GM19023 (cell line): Measurements from ENCODE around the gene SLC46A2.

Experiments used
- ATAC-seq: cut with Tn5 transposase; IDR thresholded peaks from one replicate; pipeline ENCODE4 v1.9.1; 2021; ENCODE audit warnings: mild to moderate bottlenecking, moderate library complexity; ENCODE audit not compliant: unreplicated experiment

The SLC46A2 gene

DNA sequence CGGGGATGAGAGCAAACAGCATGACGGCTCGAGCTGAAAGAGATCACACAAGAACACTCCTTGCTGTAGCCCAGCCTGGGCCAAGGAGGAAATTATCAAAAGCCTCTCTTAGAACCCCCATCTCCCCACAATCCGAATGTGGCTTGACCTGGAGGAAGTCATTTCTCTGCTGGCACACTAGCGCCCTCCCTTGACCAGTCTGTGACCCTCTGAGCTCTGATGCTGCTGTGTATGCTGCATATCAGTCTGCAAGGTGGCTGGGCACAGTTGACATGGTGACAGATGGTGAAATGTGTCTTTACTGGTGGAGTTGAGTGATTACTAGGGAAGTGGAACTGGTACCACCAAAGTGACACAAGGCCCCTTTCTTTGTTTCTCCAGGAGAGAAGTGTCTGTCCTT, 3.3 kb downstream of the SLC46A2 start:
- ATAC-seq: no peak

DNA sequence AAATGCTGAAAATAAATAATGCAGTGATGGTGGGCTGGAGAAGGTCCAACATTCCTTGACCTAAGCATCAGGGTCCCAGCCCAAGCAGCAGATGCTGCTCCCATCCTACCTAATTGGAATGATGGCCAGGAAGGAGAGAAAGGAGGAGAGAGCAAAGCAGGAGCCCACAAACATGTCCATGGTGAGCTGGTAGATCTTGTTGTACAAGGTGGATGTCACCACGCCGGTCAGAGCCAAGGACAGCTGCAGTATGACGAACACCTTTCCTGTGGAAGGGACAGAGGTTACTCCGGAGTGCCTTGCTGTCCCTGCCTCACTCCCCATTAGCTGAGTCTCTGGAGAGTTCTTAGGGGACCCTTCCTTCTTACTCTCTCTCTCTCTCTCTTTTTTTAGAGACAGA, 4.3 kb downstream of the SLC46A2 start:
- ATAC-seq: no peak

DNA sequence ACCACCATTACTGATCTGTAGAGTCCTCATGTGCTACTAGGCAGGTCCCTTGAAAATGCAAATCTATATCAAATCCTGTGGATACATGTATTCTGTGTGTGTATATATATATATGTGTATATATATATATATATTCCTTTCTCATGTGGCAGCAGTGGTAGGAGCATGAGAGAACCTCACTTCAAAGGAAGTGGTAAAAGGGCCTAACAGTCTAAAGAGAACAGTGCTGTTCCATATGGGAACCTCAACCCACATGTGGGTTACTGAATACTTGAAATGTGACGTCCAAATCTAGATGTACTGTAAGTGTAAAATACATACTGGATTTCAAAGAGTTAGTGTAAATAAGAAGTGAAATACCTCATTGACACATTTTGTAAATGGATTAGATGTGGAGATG, 5.4 kb downstream of the SLC46A2 start:
- no peak for ATAC-seq

DNA sequence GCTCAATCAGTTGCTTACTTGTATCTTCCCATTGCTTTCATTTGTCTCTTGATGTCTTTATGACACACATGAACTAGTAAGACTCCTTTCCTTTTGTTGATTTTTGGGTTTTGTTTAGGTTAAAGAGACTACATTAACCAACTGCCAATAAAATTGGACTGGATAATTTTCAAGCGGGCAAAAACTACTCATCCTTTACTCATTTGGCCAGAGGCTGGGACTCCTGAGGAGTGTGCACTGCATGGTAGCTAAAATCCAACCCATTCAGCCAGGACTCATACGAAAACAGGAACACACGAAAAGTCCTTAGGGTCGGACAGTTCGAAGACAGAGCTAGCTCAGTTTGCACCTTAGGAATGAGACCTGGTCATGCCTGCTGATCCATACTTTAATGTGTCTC, 6.0 kb downstream of the SLC46A2 start:
- no peak for ATAC-seq

DNA sequence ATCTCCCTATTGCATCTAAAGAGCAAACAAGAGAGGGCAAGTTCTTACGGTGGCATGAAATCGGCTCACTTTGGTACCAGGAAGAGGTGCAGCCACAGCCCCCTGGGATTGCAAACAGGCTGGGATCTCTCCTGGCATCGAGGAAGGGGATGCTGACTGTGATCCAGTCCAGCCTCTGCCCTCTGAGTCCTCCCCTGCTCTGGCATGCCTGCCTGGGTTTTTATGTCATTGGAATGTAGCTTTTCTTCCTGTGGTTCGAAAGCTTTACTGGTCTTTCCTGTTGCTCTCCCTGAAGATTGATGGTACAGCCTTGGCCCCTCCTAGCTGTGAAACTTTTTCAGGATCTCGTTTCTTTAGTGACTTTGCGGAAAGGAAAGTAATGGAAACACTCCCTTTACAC, 6.6 kb downstream of the SLC46A2 start:
- ATAC-seq: no peak

DNA sequence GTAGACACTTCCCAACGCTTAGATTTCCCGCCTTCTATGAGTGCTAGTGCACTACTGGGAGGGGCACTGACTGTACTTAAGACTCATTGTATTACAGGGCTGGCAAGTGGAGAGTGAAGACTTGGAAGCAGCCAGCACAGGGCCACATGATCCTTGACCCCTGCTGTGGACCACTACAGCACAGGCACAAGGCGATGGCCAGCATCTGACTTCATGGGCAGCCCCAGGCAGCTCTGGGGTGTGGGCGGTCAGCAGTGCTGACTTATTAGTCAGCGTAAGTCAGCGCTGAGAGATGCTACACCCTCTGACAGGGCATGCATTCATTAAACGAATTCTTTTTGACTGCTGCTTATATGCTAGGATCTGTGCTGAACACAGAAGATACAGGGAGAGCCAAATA, 9.3 kb downstream of the SLC46A2 start:
- ATAC-seq: no peak

DNA sequence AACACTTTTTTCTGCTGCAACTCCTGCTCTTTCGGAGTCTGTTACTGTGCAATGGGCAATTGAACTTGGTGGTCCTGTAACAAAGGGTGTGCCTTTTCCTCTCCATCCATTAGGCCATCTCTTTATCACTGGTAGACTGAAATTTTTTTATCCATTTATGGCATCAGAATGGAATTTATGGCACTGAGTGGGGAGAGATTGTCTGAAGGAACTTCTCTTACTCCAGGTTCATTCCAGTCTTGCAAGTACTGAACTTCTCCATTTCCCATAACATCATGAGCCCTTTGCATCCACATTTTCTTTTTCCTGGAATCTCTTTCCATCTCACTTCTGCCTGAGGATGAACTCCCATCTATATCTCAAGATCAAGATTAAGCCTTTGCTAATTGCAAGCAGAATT, 10.0 kb downstream of the SLC46A2 start:
- no peak for ATAC-seq

DNA sequence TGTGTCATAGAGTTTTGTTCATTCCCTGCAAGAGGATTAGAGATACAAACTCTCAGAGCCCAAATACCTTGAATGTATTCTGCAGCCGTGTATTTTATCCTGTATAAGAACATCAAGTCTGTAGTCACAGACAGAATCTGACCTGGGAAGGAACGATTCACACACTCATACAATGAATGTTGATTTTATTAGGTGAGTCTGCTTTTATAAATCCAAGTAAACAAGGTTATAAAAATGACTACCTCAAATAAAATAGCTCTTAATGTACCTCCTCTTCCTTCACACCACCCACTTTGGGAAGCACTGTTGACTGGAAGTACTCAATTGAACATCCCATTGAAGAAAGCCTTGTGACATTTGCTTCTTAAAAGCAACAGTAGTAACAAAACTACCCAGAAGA, 11.9 kb downstream of the SLC46A2 start:
- ATAC-seq: no peak

DNA sequence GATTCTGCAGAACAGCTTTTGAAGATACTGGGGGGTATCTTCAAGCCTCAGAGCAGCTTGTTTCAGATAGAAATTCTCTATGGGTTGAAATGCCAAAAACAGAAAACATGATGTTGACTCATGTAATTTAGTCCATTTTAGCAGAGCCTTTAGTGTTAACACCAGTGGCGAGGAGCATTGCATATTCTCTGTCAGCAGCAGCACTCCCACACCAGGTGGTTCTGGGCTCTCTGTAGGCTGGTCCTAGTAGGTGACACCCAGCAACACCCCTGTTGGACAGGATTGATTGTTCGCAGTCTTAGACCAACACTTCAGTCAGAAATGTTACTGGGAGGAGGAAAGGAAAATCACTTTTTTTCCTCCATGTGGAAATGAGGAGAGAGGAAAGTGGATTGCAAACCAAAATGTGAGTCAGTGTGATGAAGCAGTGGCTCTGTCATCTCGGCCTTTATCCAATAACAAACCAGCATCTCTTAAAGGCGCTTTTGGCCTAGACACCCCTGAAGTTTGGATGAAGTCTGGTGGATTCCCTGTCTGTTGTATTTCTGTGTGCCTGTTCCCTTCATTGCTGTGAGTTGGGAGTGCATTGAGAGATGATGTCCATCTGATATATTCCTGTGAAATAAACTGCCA, 16.8 kb downstream of the SLC46A2 start:
- no peak for ATAC-seq

DNA sequence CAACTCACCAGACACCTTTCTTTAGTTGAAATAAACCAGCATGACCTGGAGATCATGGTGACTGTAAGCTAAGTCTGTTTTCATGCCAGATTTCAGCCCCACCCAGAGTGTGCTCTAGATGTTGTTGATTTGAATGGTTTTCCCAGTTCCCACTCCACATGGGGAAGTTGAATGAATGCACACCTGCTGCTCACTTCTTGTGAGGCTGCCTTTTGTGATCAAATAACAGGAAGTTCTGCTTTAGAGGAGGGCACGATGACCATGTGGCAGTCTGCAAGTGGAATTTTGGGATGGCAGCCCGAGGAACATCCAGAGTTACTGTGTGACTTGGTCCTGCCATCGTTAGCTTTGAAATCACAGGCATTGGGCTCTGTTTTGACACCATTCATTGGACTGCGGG, 18.7 kb downstream of the SLC46A2 start:
- ATAC-seq: no peak

DNA sequence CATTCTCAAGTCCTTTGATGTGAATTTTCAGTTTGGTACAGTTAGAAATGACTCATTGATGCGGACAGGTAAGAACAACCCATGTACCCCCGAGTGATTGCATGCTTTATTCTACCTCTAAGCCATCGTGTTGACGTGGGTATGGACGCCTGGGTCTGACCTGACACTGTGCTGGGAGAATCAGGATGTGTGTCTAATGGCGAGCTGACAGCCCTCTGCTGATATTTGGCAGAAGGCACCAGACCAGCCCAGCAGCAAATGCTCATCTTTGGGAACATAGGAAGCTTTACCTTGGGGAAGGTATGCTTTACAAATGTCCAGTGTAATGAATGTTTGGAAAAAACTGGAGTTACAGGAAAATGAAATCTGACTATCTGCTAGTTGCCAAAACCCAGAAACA, 20.1 kb downstream of the SLC46A2 start:
- ATAC-seq: no peak

DNA sequence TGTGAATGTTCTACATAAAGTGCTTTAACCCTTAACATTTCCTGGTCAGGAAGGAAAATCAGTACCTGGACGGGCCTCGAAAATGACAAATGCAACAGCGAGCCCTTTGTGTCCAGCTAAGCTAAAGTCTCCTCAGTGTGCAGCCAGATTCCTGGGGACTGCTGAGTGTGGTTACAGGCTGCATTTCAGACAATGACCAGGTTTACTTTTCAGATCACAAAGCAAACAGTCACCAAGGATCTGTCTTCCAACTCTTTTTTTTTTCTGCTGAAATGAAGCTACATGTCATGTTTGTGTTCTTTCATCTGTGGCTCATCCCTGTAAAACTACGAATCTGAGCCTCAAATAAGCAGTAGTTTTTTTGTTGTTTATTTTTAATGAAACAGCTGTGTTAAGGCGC, 20.8 kb downstream of the SLC46A2 start:
- no peak for ATAC-seq

DNA sequence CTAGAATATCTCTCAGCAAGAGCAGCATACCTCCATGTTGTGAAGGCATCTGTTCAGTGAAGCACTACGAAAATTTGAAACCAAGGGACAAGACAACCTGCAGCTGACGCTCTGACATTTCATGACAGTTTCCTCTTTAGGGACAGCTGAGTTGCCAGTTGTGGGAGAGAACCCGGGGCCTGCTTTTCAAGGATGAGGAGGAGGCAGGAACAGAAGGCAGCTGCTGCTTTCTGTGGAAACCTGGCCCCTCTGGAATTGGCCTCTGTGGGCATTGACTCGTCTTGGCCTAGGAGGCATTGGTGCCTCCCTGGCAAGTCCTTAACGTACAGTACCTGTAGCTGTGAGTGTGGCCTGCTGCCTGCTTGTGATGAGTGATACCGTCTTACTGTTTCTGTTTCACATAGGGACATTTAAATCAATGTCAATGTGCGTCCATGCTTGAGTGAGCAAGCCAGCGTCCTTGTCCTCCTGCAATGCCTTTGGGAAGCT, 21.6 kb downstream of the SLC46A2 start:
- no peak for ATAC-seq

DNA sequence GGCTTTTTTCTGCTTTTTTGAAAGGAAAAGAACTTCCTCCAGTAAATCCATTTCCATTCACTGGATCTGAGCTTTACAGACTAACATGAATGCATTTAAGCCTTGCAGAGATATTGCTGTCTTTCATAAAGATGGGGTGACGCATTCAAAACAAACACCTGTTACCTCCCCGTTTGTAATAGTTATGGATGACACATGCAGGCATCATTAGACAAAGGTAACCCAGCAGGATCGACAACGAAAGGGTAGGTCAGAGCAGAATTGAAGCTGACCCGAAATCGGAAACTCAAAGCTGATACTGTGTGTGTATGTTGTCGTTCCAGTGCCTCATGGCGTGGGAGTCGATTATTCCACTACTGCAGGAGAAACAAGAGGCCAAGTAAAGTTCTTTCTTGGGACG, 22.2 kb downstream of the SLC46A2 start:
- ATAC-seq: no peak

DNA sequence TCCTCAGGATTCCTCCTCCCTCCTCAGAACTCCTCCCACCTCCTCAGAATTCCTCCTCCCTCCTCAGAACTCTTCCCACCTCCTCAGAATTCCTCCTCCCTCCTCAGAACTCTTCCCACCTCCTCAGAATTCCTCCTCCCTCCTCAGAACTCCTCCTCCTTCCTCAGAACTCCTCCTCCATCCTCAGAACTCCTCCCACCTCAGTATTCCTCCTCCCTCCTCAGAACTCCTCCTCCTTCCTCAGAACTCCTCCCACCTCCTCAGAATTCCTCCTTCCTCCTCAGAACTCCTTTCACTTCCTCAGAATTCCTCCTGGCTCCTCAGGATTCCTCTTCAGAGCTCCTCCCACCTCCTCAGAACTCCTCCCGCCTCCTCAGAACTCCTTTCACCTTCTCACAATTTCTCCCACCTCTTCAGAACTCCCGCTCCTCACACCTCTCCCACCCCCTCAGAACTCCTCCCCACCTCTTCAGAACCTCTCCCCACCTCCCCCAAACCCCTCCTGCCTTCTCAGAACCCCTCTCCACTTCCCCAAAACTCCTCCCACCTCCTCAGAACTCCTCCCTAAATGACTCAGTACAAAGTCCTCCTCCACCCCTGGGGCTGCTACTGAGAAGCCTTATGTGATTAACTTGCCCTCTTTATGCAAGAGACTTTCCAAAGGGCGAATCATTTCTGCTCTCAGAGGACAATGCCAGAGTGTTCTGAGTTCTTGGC, 23.2 kb downstream of the SLC46A2 start:
- no peak for ATAC-seq

DNA sequence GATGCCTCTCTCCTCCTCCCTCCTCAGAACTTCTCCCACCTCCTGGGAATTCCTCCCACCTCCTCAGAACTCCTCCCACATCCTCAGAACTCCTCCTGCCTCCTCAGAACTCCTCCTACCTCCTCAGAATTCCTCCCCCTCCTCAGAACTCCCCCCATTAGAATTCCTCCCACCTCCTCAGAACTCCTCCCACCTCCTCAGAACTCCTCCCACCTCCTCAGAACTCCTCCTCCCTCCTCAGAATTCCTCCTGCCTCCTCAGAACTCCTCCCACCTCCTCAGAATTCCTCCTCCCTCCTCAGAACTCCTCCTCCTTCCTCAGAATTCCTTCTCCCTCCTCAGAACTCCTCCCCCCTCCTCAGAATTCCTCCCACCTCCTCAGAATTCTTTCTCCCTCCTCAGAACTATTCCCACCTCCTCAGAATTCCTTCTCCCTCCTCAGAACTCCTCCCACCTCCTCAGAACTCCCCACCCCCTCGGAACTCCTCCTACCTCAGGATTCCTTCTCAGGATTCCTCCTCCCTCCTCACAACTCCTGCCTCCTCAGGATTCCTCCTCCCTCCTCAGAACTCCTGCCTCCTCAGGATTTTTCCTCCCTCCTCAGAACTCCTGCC, 23.9 kb downstream of the SLC46A2 start:
- no peak for ATAC-seq

DNA sequence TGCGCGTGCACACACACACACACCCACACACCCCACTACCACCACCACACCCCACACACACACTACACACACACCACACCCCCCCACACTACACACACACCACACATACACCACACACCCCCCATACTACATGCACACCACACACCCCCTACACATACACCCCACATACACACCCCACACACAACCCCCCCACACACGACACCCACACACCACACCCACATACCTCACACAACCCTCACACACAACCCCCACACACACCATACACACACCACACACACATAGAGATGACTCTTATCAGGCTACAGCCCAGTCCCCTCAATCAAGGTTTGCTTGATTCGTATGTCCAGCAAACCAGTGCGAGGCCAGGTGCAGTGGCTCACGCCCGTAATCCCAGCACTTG, 25.7 kb downstream of the SLC46A2 start:
- no peak for ATAC-seq

DNA sequence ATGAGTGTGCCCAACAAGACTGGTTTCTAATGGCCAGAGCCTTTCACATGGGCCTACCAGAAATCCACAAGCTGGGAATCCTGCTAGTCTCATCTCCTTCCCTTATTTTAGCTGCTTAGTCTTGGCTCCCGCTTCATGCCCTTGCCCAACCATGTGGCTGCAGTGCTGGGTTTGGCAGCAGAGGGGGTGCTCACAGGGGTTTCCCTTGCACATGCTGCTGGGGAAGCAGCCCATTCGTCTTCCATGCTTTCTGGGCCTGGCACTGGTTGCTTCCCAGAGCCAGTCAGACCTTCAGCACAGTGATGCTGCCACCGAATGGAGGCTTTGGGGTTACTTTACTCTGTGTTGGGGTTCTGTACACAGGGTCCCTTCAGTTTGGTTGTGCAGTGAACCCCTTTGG, 26.3 kb downstream of the SLC46A2 start:
- ATAC-seq: no peak

DNA sequence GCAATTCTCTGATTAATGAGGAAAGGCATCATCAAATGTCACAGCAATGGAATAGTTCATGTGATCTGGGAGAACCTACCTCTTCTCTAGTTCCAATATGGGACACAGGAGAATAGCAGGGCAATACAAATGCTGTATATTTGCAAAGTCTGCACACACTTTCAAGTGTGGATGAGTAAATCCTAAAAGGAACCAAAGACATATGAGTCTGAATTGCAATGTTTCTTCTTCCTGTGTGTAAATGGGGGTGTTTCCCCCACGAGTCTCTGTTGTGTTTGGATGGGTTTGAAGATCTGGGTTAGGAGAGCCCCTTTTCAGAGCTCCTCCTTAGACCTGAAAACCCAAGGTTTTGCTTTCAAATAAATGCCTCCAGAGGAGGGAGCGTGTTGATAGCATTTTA, 26.9 kb downstream of the SLC46A2 start:
- ATAC-seq: no peak

DNA sequence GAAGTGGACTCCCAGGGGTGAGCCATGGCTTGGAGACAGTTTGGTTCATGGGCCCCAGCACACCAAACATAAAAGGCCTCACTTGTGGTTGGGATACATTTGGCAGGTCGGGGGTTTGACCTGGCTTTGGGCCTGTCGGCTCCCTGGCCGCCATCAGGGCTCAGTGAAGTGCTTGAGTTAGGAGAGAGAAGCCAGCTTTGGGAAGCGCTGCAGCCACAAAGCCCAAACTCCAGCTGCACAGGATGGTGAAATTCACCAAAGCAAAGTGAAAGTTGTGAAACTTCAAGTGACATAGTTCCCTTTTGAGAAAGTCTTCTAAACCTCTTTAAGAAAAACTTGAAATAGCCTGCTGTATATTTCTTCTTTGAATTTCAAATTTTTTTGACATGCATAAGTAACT, 27.5 kb downstream of the SLC46A2 start:
- no peak for ATAC-seq

DNA sequence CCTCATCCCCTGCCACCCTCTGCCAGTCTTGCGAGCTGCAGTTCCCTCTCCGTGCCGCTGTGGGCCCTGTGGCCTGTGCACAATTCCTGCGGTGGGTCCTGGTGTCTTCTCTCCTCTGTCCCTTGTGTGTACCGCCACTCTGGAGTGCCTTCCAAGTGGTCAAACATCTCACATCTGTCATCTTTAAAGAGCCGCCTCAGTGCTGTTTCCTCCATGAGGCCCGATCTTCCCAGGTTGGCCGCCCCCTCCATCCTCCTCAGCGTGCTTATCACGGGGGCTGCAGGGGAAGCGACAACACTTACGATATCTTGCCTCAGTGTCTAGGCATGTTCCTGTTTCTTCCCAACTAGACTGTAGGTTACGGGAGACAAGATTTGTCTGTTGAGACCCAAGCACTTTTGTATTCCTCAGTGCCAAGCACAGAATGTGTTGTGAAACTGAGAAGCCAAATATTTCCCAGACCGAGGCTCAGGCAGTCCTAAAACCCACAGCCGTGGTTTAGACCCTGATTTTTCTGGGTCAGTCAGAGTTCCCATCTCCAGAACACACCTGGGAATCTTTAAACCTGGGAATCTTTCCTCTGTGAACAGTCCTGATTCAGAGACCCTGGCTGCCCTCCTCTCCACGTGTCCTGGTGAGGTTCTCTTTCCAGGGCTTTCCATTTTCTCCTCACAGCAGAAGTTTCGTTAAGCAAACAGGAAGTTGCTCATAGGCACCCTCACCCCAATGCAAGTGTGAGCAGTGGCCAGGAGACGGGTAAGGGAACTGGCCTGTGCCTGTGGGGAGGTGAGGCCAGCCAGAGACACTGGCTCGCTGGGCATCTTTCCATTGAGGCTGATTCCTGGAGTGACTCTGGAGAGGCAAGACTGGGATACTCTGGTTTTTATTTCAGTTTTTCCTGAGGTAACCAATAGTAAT, 28.8 kb downstream of the SLC46A2 start:
- ATAC-seq: no peak
